ENCODE data around the gene C7. TPM values are rescaled to one million over a fixed set of nuclear protein-coding genes. Genes with fewer than 3 reads are reported as not detected.

Gene C7
- polyA plus RNA-seq, 3 donors = 179 to 208 (median 206) TPM

DNA sequence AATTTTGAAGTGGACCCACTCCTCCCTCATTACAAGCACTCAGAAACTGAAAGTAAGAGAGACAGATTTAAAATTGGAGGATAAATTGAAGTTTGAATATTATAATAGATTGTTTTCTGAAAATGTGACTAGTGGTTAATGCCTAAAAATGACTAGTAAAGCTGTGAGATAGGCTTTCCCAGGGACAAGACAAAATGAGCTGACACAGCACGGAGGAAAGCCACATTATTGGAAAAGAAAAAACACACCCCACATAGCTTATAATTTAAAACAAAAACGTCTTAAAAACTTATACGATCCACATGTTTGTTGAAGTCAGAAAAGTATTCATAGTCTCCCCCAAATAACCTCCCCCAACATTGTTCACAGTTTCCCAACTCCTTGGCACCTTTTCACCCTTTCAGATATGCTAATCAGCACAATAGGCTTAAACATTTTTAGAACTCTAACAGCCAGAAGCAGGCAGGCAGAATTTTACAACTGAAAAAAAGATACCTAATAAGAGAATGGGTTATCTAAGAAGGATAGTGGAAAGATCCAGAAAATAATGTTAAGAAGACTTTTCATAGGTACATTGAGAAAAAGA is 6.1 kb downstream of the C7 start:
- no peak for DNase-seq (ENCODE audit: low read depth in 3 of 3, low spot score in 2 of 3)

DNA sequence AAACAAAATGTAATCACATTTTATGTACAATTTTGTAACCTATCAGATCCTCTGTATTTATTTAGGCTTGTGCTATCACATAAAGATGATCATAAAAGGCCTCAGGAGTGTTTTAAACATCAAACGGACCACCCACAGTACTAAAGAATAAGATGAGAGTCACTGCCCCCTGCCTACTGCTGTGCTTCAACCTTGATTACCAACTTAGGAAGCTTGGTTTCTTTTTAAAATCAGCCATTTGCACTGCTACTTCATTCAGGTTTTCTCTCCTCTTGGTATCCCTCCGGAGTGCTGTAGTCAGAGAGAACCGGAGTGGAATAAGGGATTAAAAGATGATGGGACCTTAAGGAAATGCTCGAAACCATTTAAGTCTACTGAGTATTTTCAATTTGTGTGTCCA is 6.9 kb downstream of the C7 start:
- no peak for DNase-seq (ENCODE audit: low read depth in 3 of 3, low spot score in 2 of 3)

DNA sequence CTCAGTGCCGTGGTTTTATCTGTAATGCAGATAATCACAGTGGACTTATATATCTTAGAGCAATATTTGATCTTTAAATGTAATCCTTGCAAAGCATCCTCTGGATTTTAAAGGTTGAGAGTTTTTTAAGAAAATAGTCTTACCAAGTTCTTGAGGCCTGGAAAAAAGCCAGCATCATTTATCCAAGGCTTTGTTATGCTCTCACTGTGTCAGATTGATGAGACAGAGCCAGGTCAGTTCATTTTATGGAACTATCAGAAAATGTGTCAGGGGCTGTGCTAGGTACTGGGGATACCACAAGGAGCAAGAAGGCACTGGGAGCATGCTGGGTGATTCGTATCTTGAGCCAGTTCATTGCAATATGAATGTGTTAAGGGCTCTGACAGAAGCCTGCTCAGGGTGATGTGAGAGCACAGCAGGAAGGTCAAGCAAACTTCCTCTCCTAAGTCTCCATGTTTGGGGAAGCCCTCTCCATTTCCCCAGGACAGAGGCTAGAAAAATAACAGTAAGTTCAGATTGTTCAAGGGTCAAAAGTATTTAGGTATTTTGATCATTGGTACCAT is 19.7 kb downstream of the C7 start:
- no peak for DNase-seq (ENCODE audit: low read depth in 3 of 3, low spot score in 2 of 3)

DNA sequence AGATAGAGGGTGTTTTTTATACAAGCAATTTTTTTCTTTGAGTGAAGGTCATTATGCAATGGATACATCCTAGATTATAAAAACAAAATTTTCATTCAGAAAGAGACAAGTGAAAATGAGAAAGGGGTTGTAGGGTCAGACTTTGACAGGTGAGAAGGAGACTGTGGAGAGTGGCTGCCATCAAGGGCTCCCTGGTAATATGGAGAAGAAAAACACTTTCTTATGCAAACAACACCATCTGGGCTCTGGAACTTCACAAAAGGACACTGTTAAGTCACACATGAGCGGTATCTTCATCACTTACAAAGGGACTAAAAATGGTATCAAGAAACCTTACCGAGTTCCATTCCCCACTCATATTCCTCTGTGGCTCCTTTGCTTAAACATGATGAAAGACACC is 23.5 kb downstream of the C7 start:
- DNase-seq (ENCODE audit: low read depth in 3 of 3, low spot score in 2 of 3) = no peak

DNA sequence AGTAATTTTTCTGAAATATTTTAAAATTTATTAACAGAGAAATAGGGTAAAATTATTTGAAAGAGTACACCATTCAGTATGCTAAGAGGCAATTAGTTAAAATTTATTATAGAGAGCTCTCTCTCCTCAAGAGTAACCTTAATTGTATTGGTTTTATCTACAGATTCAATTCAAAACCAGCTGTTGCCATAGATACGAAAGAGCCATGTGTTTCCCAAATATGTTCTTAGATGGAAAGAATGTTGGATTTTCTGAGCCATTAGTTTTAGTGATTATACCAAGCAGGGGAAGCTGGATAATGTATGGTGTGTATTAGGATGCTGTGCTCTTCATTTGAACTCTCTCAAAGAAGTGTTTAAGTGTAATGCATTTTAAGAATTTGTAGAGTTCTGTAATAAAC is 27.8 kb downstream of the C7 start:
- no peak for DNase-seq (ENCODE audit: low read depth in 3 of 3, low spot score in 2 of 3)

DNA sequence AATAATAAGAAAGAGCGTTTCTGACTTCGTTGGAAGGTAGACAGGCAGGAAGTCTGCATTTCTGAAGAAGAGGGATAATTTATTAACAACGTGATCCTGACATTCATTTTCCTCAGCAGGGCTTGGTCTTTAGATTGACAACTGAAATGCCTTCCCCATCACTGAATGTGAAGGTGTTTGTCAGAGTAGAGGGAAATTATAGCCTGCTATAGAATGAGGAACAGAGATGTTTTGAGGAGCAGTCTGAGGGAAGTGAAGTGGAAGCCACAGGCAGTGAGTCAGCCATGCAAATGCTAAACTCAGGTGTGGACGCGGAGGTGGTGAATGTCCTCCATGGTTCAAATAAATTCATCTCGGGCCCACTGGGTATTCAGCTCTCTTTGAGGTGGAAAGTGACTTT is 30.5 kb downstream of the C7 start:
- no peak for DNase-seq (ENCODE audit: low read depth in 3 of 3, low spot score in 2 of 3)

DNA sequence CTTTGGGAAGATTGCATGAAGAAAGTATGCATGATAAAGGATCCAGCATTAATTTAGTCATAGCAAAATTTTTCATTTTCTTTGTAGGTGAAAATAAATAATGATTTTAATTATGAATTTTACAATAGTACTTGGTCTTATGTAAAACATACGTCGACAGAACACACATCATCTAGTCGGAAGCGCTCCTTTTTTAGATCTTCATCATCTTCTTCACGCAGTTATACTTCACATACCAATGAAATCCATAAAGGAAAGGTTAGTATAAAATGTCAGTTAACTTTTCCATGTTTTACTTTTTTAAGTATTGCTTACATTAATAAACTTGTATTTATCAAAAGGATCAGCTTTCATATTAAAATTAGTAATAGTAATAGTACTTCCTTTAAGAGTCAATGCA is 35.8 kb downstream of the C7 start:
- DNase-seq (ENCODE audit: low read depth in 3 of 3, low spot score in 2 of 3) = no peak

DNA sequence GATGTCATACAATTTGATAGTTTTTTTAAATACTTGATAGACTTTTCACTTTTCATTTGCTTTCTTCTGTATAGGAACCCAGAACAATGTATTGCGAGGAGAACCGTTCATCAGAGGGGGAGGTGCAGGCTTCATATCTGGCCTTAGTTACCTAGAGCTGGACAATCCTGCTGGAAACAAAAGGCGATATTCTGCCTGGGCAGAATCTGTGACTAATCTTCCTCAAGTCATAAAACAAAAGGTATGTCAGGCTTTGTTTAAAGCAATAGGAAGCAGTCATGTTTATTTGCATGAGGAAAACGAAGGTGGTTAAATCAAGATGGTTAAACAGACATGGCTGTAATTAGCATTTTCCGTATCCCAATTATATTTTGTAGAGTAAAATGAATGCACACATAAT is 46.0 kb downstream of the C7 start:
- DNase-seq (ENCODE audit: low read depth in 3 of 3, low spot score in 2 of 3) = no peak

DNA sequence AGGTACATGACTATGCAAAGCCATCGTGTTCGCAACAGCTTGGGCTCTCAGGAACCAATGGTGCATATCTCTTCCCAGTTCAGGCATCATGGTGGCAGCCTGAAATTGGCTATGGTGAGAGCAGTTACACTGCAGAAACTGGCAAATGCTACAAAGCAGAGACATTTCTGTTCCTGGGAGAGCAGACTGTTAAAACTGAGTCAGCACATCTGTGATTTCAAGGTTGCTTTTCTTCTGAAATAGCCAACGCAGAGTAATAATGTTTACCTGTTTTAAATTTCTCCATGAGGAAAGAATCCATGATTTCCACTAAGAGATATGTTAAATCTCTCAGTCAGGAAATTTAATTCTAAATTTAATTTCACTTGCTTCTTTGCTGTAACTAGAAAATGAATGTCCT is 47.8 kb downstream of the C7 start:
- DNase-seq (ENCODE audit: low read depth in 3 of 3, low spot score in 2 of 3) = no peak

DNA sequence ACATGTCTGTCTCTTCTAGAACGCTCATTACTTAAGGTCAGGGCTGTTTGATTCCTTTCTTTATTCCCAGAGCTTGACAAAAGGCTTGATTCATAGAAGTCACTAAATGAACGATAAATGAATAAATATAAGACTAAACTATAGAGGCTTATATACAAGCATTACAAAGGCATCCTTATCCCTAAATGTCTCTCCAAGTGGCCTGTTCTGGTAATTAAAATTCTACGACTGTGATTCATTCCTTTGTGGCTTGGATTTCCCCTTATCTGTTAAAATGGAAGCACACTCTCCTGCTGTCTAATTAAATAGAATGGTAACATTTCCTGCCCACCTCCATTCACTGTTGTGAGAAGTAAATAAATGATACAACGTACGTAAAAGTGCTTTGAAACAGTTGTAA is 49.5 kb downstream of the C7 start:
- no peak for DNase-seq (ENCODE audit: low read depth in 3 of 3, low spot score in 2 of 3)

DNA sequence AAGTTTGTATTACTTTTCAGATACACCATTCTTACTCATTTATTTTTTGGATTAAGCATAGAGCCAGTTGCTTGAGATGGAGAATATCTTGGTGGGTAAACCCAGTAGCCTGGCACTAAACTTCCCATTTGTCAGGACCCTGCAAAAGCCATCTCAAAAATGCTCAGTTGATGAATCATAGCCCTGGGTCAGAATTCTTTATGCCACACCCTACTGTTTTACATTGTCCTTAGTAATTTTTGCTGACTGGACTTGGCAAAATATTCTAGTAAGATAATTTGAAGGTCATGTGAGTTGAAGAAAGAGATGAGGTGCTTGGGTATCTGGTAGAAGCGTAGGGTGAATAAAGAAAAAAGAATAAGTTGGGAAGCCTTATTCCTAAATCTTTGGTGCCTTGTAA is 50.7 kb downstream of the C7 start:
- no peak for DNase-seq (ENCODE audit: low read depth in 3 of 3, low spot score in 2 of 3)

DNA sequence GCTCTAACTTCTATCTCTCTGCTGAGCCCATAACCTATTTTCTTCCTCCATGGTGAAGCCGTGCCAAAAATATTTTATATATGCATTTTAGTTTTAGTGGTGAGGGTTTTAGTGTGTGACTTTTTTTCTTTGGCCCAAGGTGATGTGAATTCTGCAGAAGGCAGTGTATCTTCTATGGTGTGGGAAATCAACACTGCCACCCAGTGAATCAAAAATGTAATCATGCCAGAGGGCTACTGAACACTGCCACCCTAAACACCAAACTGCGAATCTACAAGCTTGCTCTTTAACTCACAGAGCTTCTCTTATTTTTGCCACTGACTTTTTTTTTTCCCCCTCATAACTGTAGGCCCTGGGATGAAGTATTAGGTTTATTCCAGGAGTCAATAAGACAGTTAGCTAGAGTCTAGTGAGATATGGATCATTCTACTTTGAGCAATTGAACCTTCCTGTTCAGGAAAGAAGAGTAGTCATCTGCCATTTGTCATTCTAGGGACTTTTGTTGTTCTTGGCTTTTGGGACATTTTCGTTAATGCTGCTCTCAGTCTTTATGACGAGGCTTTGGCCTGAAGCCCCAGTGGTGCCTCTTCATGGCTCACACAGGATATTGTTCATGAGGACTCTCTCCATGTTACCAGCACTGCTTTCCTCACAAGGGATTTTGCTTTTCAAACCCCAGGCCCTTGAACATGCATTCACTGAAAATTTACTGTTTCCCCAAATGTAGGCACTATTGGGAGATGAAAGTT is 53.1 kb downstream of the C7 start:
- no peak for DNase-seq (ENCODE audit: low read depth in 3 of 3, low spot score in 2 of 3)

DNA sequence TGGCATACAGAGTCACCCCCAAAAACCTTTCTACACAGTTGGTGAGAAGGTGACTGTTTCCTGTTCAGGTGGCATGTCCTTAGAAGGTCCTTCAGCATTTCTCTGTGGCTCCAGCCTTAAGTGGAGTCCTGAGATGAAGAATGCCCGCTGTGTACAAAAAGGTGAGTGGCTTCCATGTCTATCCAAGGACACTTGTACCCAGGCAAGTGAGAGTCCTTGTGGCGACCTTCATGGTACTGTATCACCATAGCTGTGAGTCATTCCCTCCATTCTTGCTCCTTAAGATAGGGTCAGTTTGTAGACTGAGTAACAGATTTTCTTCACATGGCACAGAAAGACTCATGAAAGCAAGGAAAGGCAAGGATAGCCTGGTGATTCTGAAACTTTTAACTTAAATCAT is 63.1 kb downstream of the C7 start:
- DNase-seq (ENCODE audit: low read depth in 3 of 3, low spot score in 2 of 3) = no peak

DNA sequence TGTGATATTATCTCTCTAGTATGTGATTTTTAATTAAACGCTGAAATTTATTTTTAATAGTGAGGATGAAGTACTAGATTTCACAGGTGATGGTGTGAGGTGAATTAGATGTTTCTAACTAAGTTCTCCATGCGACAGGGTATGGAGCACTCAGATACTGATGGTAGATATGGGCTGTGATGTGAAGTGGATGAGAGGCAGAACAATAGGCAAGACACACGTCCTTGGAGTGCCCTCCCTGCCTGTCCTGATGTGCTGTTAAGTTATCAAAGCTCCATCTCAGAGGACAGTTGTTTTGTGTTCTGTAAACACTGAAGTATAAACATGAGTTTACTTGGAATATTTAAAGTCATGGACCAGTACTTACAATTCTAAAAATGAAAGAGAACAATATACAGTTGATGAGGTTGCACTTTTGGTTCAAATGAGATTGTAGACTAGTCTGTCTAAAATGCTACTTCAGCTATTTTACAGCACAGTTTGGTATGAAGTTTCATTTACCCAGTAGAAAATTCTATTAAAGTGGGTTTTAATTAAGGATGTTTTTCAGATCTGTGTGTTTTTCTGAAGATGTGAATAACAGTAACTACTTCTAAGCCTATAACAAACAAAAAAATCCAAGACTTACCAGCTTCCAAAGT is 64.2 kb downstream of the C7 start:
- DNase-seq (ENCODE audit: low read depth in 3 of 3, low spot score in 2 of 3) = no peak

DNA sequence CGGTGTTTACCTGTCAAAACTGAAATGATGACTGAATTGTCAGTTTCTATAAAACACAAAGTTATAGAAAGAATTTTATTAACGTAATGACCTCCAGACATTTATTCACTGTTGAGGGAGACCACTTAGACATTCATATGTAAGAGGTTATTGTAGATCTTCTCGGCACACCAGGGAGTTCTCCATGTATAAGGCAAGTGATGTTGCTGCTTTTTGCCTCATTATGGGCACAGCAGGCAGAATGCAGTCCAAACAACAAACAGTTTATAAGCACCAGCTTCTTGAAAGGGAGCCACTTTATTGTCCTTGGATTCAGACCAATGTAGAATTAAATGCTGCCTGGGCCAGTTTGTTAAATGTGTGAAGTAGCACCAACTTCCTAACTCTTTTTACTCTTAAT is 66.7 kb downstream of the C7 start:
- no peak for DNase-seq (ENCODE audit: low read depth in 3 of 3, low spot score in 2 of 3)

DNA sequence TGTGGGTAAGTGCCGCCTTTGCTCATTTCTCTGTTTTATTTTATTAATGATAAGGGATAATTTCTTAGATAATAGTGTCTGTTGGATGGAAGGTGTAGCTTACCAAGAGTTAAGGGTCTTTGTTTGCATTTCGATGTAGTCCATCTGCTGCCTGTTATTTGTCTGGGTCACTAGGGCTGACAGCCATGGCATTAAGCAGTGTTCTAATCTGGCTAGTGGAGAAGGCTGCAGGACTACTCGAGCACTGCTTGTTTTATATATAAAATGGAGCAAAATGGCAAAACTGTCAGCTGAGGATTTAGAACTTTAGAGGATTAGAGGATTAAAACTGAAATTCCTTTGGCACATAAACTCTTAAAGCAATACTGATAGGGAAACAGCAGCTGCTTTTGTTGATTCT is 67.5 kb downstream of the C7 start:
- no peak for DNase-seq (ENCODE audit: low read depth in 3 of 3, low spot score in 2 of 3)

DNA sequence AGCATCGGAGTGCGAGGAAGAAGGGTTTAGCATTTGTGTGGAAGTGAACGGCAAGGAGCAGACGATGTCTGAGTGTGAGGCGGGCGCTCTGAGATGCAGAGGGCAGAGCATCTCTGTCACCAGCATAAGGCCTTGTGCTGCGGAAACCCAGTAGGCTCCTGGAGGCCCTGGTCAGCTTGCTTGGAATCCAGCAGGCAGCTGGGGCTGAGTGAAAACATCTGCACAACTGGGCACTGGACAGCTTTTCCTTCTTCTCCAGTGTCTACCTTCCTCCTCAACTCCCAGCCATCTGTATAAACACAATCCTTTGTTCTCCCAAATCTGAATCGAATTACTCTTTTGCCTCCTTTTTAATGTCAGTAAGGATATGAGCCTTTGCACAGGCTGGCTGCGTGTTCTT is 72.1 kb downstream of the C7 start:
- DNase-seq (ENCODE audit: low read depth in 3 of 3, low spot score in 2 of 3) = no peak

DNA sequence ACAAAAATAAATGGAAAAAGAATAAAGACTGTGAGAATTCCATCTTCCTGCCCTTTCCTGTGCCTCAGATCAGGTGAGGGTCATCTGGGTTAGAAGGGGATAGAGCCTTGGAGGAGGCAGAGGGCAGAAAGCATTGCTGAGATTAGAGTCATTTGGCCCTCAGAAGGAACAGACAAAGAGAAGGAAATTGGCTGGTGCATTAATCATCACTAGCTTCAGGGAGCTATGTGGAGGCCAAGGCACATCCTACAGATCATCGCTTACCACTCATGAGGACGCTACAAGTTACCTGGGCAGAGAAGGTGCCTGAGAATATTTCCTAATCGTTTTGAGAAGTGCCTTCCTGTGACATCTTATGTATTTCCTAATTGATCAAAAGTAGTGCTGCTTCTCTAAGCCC is 74.5 kb downstream of the C7 start:
- DNase-seq (ENCODE audit: low read depth in 3 of 3, low spot score in 2 of 3) = no peak

DNA sequence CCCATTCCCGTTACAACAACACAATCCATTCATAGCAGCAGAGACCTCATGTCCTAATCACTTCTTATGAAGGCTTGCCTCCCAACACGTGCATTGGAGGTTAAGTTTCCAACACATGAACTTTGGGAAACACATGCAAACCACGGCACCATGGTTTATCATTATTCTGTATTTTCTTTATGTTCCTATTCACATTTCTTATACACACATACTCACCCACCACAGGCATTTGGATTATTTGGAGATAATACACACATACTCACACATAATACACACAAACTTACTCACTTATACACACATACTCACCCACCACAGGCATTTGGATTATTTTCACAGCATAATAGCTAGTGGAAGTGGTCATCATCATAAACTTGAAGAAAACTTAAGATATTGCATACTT is 75.6 kb downstream of the C7 start:
- no peak for DNase-seq (ENCODE audit: low read depth in 3 of 3, low spot score in 2 of 3)

DNA sequence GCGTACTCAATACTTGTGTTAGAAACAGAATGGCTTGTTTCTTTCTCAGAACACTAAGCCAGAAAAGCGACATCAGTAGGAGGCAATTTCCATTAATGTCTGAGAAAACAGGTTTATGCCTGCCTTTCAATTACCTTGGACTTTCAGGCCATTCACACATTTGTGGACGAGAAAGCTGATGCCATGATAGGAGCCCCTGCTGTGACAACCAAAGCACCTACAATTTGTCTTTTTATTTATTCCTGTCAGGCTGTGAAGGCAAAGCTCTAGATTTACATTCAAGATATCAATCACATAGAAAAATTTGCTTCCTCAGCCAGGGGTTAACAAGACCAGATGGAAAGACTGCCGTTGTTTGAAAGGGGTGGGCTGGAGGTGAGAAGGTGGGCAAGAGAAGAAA is 76.2 kb downstream of the C7 start:
- no peak for DNase-seq (ENCODE audit: low read depth in 3 of 3, low spot score in 2 of 3)

DNA sequence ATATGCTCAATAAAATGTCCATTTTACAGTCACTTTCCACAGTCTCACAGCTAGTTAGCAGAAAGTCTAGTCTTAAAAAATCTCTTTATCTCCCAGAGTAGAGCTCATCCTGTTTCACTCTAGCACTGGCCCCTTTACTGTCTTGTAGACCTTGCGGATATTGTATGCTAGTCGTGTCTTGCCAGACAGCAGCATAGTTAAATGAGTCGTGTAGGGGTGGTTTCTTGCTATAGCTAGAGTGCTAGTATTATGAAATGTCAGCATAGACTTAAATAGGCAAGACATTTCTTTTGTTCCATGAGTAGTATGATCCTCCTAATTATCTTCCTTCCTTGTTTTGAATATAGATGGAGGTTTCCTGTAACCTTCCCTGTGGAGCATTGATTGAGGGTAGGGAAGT is 77.4 kb downstream of the C7 start:
- no peak for DNase-seq (ENCODE audit: low read depth in 3 of 3, low spot score in 2 of 3)

DNA sequence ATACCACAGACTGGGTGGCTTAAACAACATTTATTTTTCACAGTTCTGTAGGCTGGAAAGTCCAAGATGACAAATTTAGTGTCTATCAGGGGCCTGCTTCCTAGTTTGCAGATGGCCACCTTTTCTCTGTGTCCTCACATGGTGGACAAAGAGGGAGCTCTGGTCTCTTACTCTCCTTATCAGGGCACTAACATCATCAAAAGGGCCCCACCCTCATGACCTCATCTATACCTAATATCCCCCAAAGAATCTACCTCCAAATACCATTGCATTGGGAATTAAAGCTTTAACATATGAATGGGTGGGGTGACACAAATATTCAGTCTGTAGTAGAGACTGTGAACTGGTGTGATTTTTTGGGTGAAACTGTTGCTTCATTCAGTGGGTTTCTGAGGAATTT is 78.1 kb downstream of the C7 start:
- no peak for DNase-seq (ENCODE audit: low read depth in 3 of 3, low spot score in 2 of 3)
